M059J (cell line): Measurements from ENCODE around the gene PSTPIP1. TPM values are rescaled to one million over a fixed set of nuclear protein-coding genes. Genes with fewer than 3 reads are reported as not detected.
A peak's percentile ranks its signal among the peaks of the same experiment; 100 is the strongest.

Source experiments
- DNase-seq: peaks from one replicate; pipeline ENCODE4 v3.0.0-alpha.2; 2012; ENCODE audit warnings: low read depth
- total RNA-seq: library from RNA; depleted of rRNA; stranded (reverse); fragments of >200 nt; shearing (Covaris generic); gene quantifications from 2 replicates; pipeline ENCODE4 v1.2.3, GENCODE V29; 2014

The PSTPIP1 gene
- total RNA-seq, 1 experiment from 2014 or later, result not detected

GRCh38 chr15:77018796-77019505 is 24.0 kb downstream of the PSTPIP1 start:
- no peak for DNase-seq

- peak; percentile 48 for DNase-seq
Measured at GRCh38 chr15:77019521-77020331, 24.8 kb downstream of the PSTPIP1 start.

- DNase-seq, result no peak
Measured at GRCh38 chr15:77020348-77021087, 25.6 kb downstream of the PSTPIP1 start.

GRCh38 chr15:77021088-77021481 is 26.2 kb downstream of the PSTPIP1 start:
- peak; percentile 55 for DNase-seq

- peak; percentile 81 for DNase-seq
Measured at GRCh38 chr15:77021803-77022381, 27.0 kb downstream of the PSTPIP1 start.

GRCh38 chr15:77022646-77023575 is 28.0 kb downstream of the PSTPIP1 start:
- no peak for DNase-seq

- DNase-seq, result no peak
Measured at GRCh38 chr15:77023576-77024272, 28.8 kb downstream of the PSTPIP1 start.

GRCh38 chr15:77024273-77025082 is 29.6 kb downstream of the PSTPIP1 start:
- peak; percentile 32 for DNase-seq

- DNase-seq, result no peak
Measured at GRCh38 chr15:77025083-77025901, 30.4 kb downstream of the PSTPIP1 start.

GRCh38 chr15:77025941-77026411 is 31.1 kb downstream of the PSTPIP1 start:
- no peak for DNase-seq

- no peak for DNase-seq
Measured at GRCh38 chr15:77026501-77027110, 31.7 kb downstream of the PSTPIP1 start.

- no peak for DNase-seq
Measured at GRCh38 chr15:77027111-77027696, 32.3 kb downstream of the PSTPIP1 start.

GRCh38 chr15:77027697-77028450 is 32.9 kb downstream of the PSTPIP1 start:
- no peak for DNase-seq

GRCh38 chr15:77028451-77029165 is 33.7 kb downstream of the PSTPIP1 start:
- no peak for DNase-seq

- no peak for DNase-seq
Measured at GRCh38 chr15:77029166-77030047, 34.5 kb downstream of the PSTPIP1 start.
